Osteoblast (primary cell): ENCODE data around the gene KNL1. TPM values are rescaled to one million over a fixed set of nuclear protein-coding genes. Genes with fewer than 3 reads are reported as not detected.
A peak's percentile ranks its signal among the peaks of the same experiment; 100 is the strongest.

ENCODE experiments used
- DNase-seq: peaks from one replicate; pipeline ENCODE4 v3.0.0; 2011; ENCODE audit warnings: low spot score, mixed read lengths; ENCODE audit not compliant: insufficient read length; ENCODE audit errors: missing footprints
- H2AFZ ChIP-seq: 2 replicates; pipeline ENCODE4 v1.6.0; 2011; ENCODE audit warnings: mild to moderate bottlenecking, low read length
- H3K27ac ChIP-seq: 2 replicates; pipeline ENCODE4 v1.5.1; 2011; ENCODE audit warnings: mild to moderate bottlenecking, low read depth, low read length, moderate library complexity
- H3K27me3 ChIP-seq: 2 replicates; pipeline ENCODE4 v1.6.0; 2012; ENCODE audit warnings: mild to moderate bottlenecking, control low read depth, inconsistent platforms, low read length, moderate library complexity; ENCODE audit not compliant: insufficient read depth
- H3K36me3 ChIP-seq: 2 replicates; pipeline ENCODE4 v1.5.1; 2011; ENCODE audit warnings: mild to moderate bottlenecking, low read length, control low read depth, moderate library complexity; ENCODE audit not compliant: insufficient read depth
- H3K4me1 ChIP-seq: 2 replicates; pipeline ENCODE4 v1.5.1; 2011; ENCODE audit warnings: mild to moderate bottlenecking, low read length, control low read depth, moderate library complexity; ENCODE audit not compliant: insufficient read depth
- H3K4me2 ChIP-seq: 2 replicates; pipeline ENCODE4 v1.6.0; 2011; ENCODE audit warnings: mild to moderate bottlenecking, low read length; ENCODE audit not compliant: insufficient read depth
- H3K4me3 ChIP-seq: fragments of 200-600 bp; sonication (generic); 3 replicates; pipeline ENCODE4 v1.5.1; 2012; ENCODE audit warnings: mild to moderate bottlenecking, low read length, inconsistent platforms; ENCODE audit not compliant: insufficient read depth
- H3K79me2 ChIP-seq: 2 replicates; pipeline ENCODE4 v1.6.0; 2012; ENCODE audit warnings: mild to moderate bottlenecking, low read length, control low read depth, inconsistent platforms; ENCODE audit not compliant: insufficient read depth
- H3K9me3 ChIP-seq: 2 replicates; pipeline ENCODE4 v1.5.1; 2011; ENCODE audit warnings: low read depth, low read length, control low read depth
- H4K20me1 ChIP-seq: 2 replicates; pipeline ENCODE4 v1.6.0; 2012; ENCODE audit warnings: mild to moderate bottlenecking, low read length, control low read depth; ENCODE audit not compliant: insufficient read depth
- CTCF ChIP-seq: IDR thresholded peaks from 2 replicates; pipeline ENCODE4 v1.5.1; 2011; ENCODE audit warnings: mild to moderate bottlenecking, low read depth, low read length, moderate library complexity; ENCODE audit errors: extremely low read depth
- total RNA-seq: library from RNA; depleted of rRNA; stranded (reverse); fragments of >200 nt; gene quantifications from 2 replicates; pipeline ENCODE4 v1.2.3, GENCODE V29; 2012

Gene KNL1
- total RNA-seq, 1 donor: 3.6 TPM

GRCh38 chr15:40618023-40618422, 24.0 kb downstream of the KNL1 start:
- no peak for TF ChIP-seq CTCF
- Histone ChIP-seq H4K20me1 (no peaks in the 10 kb centered on the region), H3K27me3 (no peaks in the 10 kb centered on the region), H3K27ac (no peak overlapping the region), H3K36me3 (peaks cover 6% of the 10 kb centered on the region), H3K4me3 (no peak overlapping the region), H2AFZ (no peak overlapping the region), H3K9me3 (no peaks in the 10 kb centered on the region), H3K79me2 (no peaks in the 10 kb centered on the region), H3K4me1 (no peaks in the 10 kb centered on the region), H3K4me2 (no peak overlapping the region)
- no peak for DNase-seq

- Histone ChIP-seq H3K36me3 (peaks cover 6% of the 10 kb centered on the region), H3K4me3 (no peak overlapping the region), H3K4me1 (no peaks in the 10 kb centered on the region), H3K79me2 (no peaks in the 10 kb centered on the region), H3K27me3 (no peaks in the 10 kb centered on the region), H3K4me2 (no peak overlapping the region), H3K9me3 (no peaks in the 10 kb centered on the region), H4K20me1 (no peaks in the 10 kb centered on the region), H2AFZ (peak overlapping the region; percentile 37), H3K27ac (no peak overlapping the region)
- no peak for TF ChIP-seq CTCF
- peak; percentile 22 for DNase-seq
These were observed 24.9 kb downstream of the KNL1 start for GRCh38 chr15:40618906-40619305.

DNA sequence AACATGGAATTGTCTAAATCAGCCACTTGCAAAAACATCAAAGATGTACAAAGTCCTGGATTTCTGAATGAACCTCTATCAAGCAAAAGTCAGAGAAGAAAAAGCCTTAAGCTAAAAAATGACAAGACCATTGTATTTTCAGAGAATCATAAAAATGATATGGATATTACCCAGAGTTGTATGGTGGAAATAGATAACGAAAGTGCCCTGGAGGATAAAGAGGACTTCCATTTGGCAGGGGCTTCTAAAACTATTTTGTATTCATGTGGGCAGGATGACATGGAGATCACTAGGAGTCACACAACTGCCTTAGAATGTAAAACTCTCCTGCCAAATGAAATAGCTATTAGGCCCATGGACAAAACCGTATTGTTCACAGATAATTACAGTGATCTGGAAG, 29.3 kb downstream of the KNL1 start:
- H4K20me1 ChIP-seq: no peaks in the 10 kb centered on the region
- no peak for TF ChIP-seq CTCF
- H3K36me3 ChIP-seq: peaks cover 6% of the 10 kb centered on the region
- H2AFZ ChIP-seq: peak overlapping the region; percentile 40
- H3K4me2 ChIP-seq: no peak overlapping the region
- H3K79me2 ChIP-seq: no peaks in the 10 kb centered on the region
- H3K27me3 ChIP-seq: no peaks in the 10 kb centered on the region
- DNase-seq: no peak
- no peak overlapping the region for H3K4me3 ChIP-seq
- H3K27ac ChIP-seq: no peak overlapping the region
- no peaks in the 10 kb centered on the region for H3K9me3 ChIP-seq
- no peaks in the 10 kb centered on the region for H3K4me1 ChIP-seq

DNA sequence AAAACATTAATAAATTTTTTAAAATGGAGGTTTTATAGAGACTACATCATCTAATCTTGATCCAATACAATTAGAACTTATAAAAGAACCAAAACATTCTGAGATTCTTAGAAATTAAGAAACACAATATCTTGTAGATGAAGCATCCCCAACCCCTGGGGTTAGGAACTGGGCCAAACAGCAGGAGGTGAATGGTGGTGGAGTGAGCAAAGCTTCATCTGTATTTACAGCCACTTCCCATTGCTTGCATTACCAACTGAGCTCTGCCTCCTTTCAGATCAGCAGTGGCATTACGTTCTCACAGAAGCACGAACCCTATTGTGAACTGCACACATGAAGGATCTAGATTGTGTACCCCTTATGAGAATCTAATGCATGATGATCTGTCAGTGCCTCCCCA, 36.3 kb downstream of the KNL1 start:
- Histone ChIP-seq H3K9me3 (no peaks in the 10 kb centered on the region), H3K27ac (no peak overlapping the region), H3K27me3 (no peaks in the 10 kb centered on the region), H2AFZ (peak overlapping the region; percentile 59), H4K20me1 (no peaks in the 10 kb centered on the region), H3K4me3 (no peak overlapping the region), H3K4me2 (no peak overlapping the region), H3K36me3 (peaks cover 10% of the 10 kb centered on the region), H3K79me2 (no peaks in the 10 kb centered on the region), H3K4me1 (no peaks in the 10 kb centered on the region)
- no peak for DNase-seq
- no peak for TF ChIP-seq CTCF
